CD1c-positive myeloid dendritic cell (primary cell): ENCODE measurements around the gene COMMD3.

ENCODE experiments used
- DNase-seq: peaks from one replicate; pipeline ENCODE4 v3.0.0-alpha.2; 2016; ENCODE audit errors: extremely low spot score

The COMMD3 gene

GRCh38 chr10:22366435-22366703 lies 50.2 kb downstream of the COMMD3 start:
- no peak for DNase-seq

DNA sequence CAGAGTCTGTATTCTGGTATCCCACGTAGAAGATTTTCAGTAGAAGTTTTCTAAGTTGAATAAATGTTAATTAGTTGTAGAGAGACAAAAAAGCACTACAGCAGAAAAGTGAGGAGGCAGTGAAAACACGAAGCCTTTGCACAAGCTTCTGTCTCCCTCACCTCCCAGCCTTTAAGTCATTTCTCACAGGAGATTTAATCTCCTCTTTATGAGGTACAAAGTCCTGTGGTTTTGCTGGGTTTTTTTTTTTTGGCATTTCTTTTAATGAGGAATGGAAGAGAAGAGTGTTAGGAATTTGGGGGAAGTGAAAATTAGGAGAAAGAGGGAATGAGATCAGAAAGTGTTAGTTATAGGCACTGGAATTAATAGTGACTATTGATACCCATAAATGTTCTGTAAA lies 50.6 kb downstream of the COMMD3 start:
- no peak for DNase-seq

GRCh38 chr10:22367471-22367870 lies 51.3 kb downstream of the COMMD3 start:
- DNase-seq = no peak

DNA sequence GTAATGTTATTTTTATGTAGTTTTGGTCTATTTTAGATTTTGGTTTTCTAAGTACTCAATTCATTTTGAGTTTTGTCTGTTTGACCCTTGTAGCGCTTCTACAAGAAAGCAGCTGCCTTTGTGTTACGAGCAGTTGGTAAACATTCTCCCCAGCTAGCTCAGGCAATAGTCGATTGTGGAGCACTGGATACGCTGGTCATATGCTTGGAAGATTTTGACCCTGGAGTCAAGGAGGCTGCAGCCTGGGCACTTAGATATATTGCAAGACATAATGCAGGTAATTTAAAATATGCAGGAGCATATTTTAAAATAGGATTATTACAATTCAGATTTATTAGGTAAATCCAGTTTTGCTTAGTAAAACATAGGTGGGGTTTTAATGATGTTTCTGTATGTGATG lies 52.2 kb downstream of the COMMD3 start:
- no peak for DNase-seq

DNA sequence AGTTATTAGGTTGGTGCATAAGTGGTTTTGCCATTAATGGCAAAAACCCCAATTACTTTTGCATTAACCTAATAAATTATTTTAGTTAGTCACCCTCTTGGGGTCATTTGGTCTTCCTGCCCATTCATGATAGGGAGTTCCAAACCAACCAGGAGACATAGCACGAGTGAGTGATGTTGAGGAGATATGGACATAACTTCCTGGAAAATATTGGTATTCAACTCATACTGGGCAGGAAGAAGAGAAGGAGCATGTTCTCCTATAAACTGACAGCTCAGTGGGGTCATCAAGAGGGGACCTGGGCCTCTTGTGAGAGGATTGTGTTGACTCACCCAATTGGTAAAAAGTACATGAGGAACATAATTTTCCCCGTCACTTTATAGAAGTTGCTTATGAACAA lies 52.8 kb downstream of the COMMD3 start:
- DNase-seq = peak; percentile 4

- DNase-seq = peak; percentile 89
Observed at GRCh38 chr10:22369434-22370072, 53.4 kb downstream of the COMMD3 start.
